DOHH2 (cell line): ENCODE data around the gene CRYBG3.

Experiments
- H3F3A ChIP-seq: fragments of 200-600 bp; sonication (generic), shearing (Covaris generic); 2 replicates; pipeline ENCODE4 v1.6.0; 2016; ENCODE audit warnings: antibody characterized with exemption, mild to moderate bottlenecking; ENCODE audit not compliant: control insufficient read depth, insufficient read depth
- H3K27ac ChIP-seq: fragments of 200-600 bp; sonication (generic); 2 replicates; pipeline ENCODE4 v1.5.1; 2014; ENCODE audit warnings: low read depth, mild to moderate bottlenecking, low read length, moderate library complexity
- H3K27me3 ChIP-seq: fragments of 200-600 bp; sonication (generic); 2 replicates; pipeline ENCODE4 v1.6.1; 2014; ENCODE audit warnings: mild to moderate bottlenecking, low read length, mixed read lengths; ENCODE audit not compliant: control insufficient read depth
- H3K36me3 ChIP-seq: fragments of 200-600 bp; sonication (generic); 2 replicates; pipeline ENCODE4 v1.6.1; 2014; ENCODE audit warnings: mild to moderate bottlenecking, low read length, moderate library complexity, mixed read lengths; ENCODE audit not compliant: control insufficient read depth
- H3K4me1 ChIP-seq: fragments of 200-600 bp; sonication (generic); 2 replicates; pipeline ENCODE4 v1.6.1; 2014; ENCODE audit warnings: mild to moderate bottlenecking, low read length, mixed read lengths; ENCODE audit not compliant: control insufficient read depth
- H3K4me2 ChIP-seq: fragments of 200-600 bp; sonication (generic); 2 replicates; pipeline ENCODE4 v1.6.0; 2014; ENCODE audit warnings: mild to moderate bottlenecking, low read length, moderate library complexity
- H3K4me3 ChIP-seq: fragments of 200-600 bp; sonication (generic); 2 replicates; pipeline ENCODE4 v1.5.1; 2014; ENCODE audit warnings: mild to moderate bottlenecking, low read length, mixed read lengths
- H3K79me2 ChIP-seq: fragments of 200-600 bp; sonication (generic); 2 replicates; pipeline ENCODE4 v1.6.1; 2014; ENCODE audit warnings: mild to moderate bottlenecking, low read length, mixed read lengths; ENCODE audit not compliant: control insufficient read depth
- H3K9me2 ChIP-seq: fragments of 200-600 bp; sonication (generic); replicated peaks from 2 replicates; pipeline ENCODE4 v1.6.1; 2014; ENCODE audit warnings: mild to moderate bottlenecking, low read length, mixed read lengths; ENCODE audit not compliant: control insufficient read depth
- H3K9me3 ChIP-seq: fragments of 200-600 bp; sonication (generic); 2 replicates; pipeline ENCODE4 v1.6.1; 2014; ENCODE audit warnings: antibody characterized with exemption, low read length, mixed read lengths; ENCODE audit not compliant: control insufficient read depth, insufficient read depth
- H4K20me1 ChIP-seq: fragments of 200-600 bp; sonication (generic); 2 replicates; pipeline ENCODE4 v1.6.0; 2014; ENCODE audit warnings: low read depth, mild to moderate bottlenecking, antibody characterized with exemption, low read length, moderate library complexity; ENCODE audit not compliant: control insufficient read depth, insufficient read depth
- EZH2phosphoT487 ChIP-seq: fragments of 200-600 bp; sonication (generic); IDR thresholded peaks from 2 replicates; pipeline ENCODE4 v1.6.1; 2017; ENCODE audit warnings: borderline replicate concordance, mild to moderate bottlenecking, antibody characterized with exemption, low read length, moderate library complexity, mixed read lengths
- TF ChIP-seq, protein P1 (sequence below): fragments of 200-600 bp; sonication (generic); IDR thresholded peaks from one replicate; pipeline ENCODE4 v1.5.1; 2014; ENCODE audit warnings: antibody characterized with exemption, mild to moderate bottlenecking, low read depth, low read length; ENCODE audit not compliant: poor library complexity, severe bottlenecking

The CRYBG3 gene

DNA sequence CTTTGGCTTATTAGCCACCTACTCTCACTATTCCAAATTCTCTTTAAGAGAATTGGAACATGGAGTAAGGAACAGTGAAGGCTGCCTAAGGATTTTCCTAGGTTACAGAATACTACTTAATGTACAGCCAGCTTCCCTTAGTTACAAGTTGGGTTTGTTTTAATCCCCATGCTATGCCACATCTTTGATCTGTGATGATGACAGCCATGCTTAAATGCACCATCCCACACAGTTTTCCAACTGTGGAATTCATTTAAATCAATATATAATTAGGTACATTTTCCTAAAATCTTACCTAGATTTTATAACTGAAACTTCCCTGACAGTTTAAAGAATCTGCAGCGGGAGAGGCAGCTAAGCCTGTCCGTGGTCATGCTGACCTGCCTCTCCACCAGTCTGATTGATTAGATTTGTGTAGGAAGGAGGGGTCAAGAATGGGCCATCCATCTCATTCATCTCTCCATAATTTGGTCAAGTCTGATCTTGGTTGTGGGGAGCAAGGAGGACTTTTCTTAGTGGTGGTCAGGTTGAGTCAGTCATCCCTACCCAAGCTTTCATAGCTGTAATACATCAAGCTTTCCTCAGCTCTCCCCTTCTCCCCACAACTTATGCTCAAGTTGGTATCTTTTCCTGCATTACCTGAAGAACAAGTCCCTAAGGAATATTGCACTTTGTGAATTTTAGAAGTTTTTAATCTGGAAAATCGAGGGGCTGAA lies 113.3 kb downstream of the CRYBG3 start:
- Histone ChIP-seq H3K4me1 (no peaks in the 10 kb centered on the region), H3K9me3 (no peaks in the 10 kb centered on the region), H3K9me2 (no peaks in the 10 kb centered on the region), H3K79me2 (no peaks in the 10 kb centered on the region), H3K4me3 (no peak overlapping the region), H3K27me3 (no peaks in the 10 kb centered on the region), H3K27ac (no peak overlapping the region), H3K4me2 (no peak overlapping the region), H3K36me3 (no peaks in the 10 kb centered on the region), H3F3A (no peaks in the 10 kb centered on the region), H4K20me1 (no peaks in the 10 kb centered on the region)
- TF ChIP-seq, protein P1, sequence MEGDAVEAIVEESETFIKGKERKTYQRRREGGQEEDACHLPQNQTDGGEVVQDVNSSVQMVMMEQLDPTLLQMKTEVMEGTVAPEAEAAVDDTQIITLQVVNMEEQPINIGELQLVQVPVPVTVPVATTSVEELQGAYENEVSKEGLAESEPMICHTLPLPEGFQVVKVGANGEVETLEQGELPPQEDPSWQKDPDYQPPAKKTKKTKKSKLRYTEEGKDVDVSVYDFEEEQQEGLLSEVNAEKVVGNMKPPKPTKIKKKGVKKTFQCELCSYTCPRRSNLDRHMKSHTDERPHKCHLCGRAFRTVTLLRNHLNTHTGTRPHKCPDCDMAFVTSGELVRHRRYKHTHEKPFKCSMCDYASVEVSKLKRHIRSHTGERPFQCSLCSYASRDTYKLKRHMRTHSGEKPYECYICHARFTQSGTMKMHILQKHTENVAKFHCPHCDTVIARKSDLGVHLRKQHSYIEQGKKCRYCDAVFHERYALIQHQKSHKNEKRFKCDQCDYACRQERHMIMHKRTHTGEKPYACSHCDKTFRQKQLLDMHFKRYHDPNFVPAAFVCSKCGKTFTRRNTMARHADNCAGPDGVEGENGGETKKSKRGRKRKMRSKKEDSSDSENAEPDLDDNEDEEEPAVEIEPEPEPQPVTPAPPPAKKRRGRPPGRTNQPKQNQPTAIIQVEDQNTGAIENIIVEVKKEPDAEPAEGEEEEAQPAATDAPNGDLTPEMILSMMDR = no peak
- TF ChIP-seq EZH2phosphoT487 = no peak

DNA sequence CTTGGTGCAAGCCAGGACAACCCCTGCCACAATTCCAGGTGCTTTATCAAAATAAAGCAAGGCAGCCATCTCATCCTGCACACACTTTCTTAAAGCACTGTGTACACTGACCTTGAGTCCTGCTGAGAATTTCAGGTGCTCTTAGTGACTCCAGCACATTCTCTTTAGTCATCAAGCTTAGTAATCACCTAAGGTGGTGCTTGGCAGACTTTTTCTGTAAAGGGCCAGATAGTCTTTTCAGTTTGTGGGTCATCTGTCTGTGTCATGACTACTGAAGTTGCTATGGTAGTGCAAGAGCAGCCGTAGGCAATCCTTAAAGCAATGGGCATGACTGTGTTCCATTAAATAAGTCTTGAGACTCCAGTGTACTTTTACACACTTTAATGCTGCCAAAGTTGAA lies 114.0 kb downstream of the CRYBG3 start:
- H3K27me3 ChIP-seq = no peaks in the 10 kb centered on the region
- no peaks in the 10 kb centered on the region for H3K9me3 ChIP-seq
- no peaks in the 10 kb centered on the region for H3K36me3 ChIP-seq
- H3K4me1 ChIP-seq = no peaks in the 10 kb centered on the region
- H3K27ac ChIP-seq = no peak overlapping the region
- no peaks in the 10 kb centered on the region for H3K9me2 ChIP-seq
- no peaks in the 10 kb centered on the region for H3K79me2 ChIP-seq
- H4K20me1 ChIP-seq = no peaks in the 10 kb centered on the region
- no peak overlapping the region for H3K4me2 ChIP-seq
- no peaks in the 10 kb centered on the region for H3F3A ChIP-seq
- H3K4me3 ChIP-seq = no peak overlapping the region
- TF ChIP-seq EZH2phosphoT487 = no peak
- TF ChIP-seq, protein P1 = no peak

DNA sequence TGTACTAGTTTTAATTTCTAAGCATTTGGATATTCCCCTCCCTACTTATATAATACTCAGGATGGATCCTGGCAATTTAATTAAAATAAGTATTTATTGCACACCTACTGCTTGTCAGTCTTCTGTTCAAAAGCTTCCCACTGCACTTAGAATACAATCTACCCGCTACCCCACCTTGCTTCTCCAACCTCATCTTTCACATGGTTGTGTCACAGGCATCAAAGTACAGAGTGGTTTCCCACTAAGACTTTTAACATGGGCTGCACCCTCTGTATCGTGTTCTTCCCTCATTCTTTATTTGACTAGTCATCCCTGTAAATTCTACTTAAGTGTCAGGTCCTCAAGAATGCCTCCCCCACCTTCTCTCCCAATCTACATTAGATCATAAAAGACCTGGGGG lies 115.4 kb downstream of the CRYBG3 start:
- TF ChIP-seq EZH2phosphoT487 = no peak
- TF ChIP-seq, protein P1 = no peak
- Histone ChIP-seq H3K36me3 (no peaks in the 10 kb centered on the region), H3K9me2 (no peaks in the 10 kb centered on the region), H3K27me3 (no peaks in the 10 kb centered on the region), H3K9me3 (no peaks in the 10 kb centered on the region), H3K4me3 (no peak overlapping the region), H4K20me1 (no peaks in the 10 kb centered on the region), H3K4me2 (no peak overlapping the region), H3K27ac (no peak overlapping the region), H3F3A (no peaks in the 10 kb centered on the region), H3K79me2 (no peaks in the 10 kb centered on the region), H3K4me1 (no peaks in the 10 kb centered on the region)
